Measurements from ENCODE around the gene S100A2. TPM values are rescaled to one million over a fixed set of nuclear protein-coding genes. Genes with fewer than 3 reads are reported as not detected.
A peak's percentile ranks its signal among the peaks of the same experiment; 100 is the strongest.

Gene S100A2
- total and polyA plus RNA-seq, 11 donors: 1.3 to 5.1 (median 2.6) TPM; not detected in 1

DNA sequence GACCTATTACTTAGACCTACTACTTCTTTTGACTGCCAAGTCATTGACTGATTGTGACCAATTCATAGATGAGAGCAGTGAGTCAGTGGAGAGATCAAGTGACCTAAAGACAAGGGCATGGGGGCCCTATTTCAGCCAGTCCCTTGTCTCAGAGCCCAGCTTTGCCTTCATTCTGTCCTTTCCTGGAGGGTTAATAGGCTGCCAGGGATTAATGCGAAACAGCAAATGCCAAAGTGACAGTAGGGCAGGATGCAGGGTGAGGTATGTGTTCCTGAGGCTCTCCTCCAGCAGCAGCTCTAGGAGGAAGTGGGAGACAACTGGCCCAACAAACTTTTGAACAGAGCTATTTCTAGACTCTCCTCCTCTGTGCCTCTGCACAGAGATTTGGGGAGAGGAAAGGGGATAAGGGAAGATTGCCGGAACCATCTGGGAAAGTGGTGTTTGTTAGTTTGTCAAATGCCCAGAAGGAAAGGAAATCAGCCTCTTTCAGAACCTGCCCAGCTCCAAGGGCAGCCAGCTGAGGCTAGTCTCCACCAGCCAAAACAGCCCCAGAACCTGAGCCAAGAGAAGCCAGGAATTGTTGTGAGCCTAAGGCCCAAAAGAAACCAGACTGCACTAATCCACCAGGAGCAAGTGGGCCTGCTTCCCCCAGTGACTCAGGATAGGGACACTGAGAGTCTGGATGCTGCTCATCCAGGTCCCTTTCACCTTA is 11.7 kb downstream of the S100A2 start:
- Histone ChIP-seq H3K27me3 (no peaks in the 10 kb centered on the region), H3K36me3 (no peaks in the 10 kb centered on the region), H3K27ac (peak overlapping the region in 10 of 12 donors; percentile 7 to 76 (median 49)), H3K4me3 (no peak overlapping the region), H3K4me1 (peaks cover 0 to 42% (median 30%) of the 10 kb centered on the region in 12 donors), H3K9me3 (no peaks in the 10 kb centered on the region)
- DNase-seq (peak in 1 of 5 donors; percentile 15), ATAC-seq (no peak)
- intact Hi-C loops (cut with DNase I): no loop called here
- 49 to 66% (median 53%) methylated on average over 2 of the region's 2 CpGs for WGBS, 4 donors
- no peak for TF ChIP-seq POLR2A (IDR thresholded peaks at IDR 0.05)
- no peak for TF ChIP-seq CTCF (IDR thresholded peaks at IDR 0.05)

DNA sequence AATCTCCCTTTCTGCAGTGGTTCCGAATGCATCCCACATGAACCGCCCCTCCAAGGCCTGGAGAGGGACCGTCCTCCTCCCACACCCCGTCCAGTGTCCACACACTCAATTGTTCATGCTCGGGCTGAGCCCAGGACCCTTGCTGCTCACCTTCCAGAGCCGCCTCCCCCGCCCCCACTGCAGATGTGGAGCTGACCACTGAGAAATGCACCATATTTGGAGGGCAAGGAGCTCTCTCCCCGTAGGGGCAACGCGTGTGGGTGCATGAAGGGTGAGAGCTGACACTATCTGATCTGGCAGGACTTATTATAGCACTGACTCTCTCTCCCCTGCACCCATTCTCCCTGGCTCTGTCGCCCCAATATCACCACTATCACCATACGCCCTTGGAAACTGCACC is 12.5 kb downstream of the S100A2 start:
- WGBS, 4 donors: 92 to 93% (median 93%) methylated on average over 12 of the region's 12 CpGs
- no peak overlapping the region for H3K4me3 ChIP-seq
- TF ChIP-seq POLR2A (IDR thresholded peaks at IDR 0.05) (no peak), CTCF (IDR thresholded peaks at IDR 0.05) (no peak)
- H3K27me3 ChIP-seq: no peaks in the 10 kb centered on the region
- peaks cover 5 to 50% (median 39%) of the 10 kb centered on the region in 12 donors for H3K4me1 ChIP-seq
- no peaks in the 10 kb centered on the region for H3K9me3 ChIP-seq
- intact Hi-C loops (cut with DNase I): no loop called here
- peak in 1 of 5 donors; percentile 11 for DNase-seq
- peak overlapping the region in 3 of 12 donors; percentile 61 to 76 (median 69) for H3K27ac ChIP-seq
- H3K36me3 ChIP-seq: no peaks in the 10 kb centered on the region
- no peak for ATAC-seq

DNA sequence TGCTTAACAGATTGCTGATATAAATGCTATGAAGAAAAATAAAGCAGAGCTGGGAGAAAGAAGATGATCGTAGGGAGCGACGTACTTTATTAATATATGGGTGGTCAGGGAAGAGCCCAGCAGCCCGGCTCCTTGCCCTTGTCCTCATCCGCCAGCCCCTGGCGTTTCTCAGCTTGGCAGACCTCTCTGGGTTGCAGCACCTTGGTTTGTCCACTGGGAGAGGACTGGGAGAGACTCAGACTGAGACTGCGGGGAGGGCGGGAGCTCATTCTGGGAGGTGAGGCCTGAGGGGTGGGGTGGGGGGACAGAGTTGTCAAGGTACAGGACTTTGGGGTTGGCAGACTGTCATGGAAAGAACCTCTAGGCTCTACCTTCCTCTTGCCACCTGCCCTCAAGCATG is 13.3 kb downstream of the S100A2 start:
- 95 to 97% (median 96%) methylated on average over 8 of the region's 8 CpGs for WGBS, 4 donors
- peaks cover 5 to 58% (median 40%) of the 10 kb centered on the region in 12 donors for H3K4me1 ChIP-seq

More for the DNA sequence above, 13.3 kb downstream of the S100A2 start:
- intact Hi-C loops (cut with DNase I): no loop called here
- H3K27me3 ChIP-seq: no peaks in the 10 kb centered on the region
- DNase-seq (peak in 1 of 5 donors; percentile 11), ATAC-seq (no peak)
- TF ChIP-seq CTCF (IDR thresholded peaks at IDR 0.05): no peak
- TF ChIP-seq POLR2A (IDR thresholded peaks at IDR 0.05): no peak
- no peak overlapping the region for H3K4me3 ChIP-seq
- H3K27ac ChIP-seq: no peak overlapping the region
- H3K36me3 ChIP-seq: no peaks in the 10 kb centered on the region
- no peaks in the 10 kb centered on the region for H3K9me3 ChIP-seq

All from heart left ventricle (tissue), 16 donors.